ENCODE data around the gene ATE1.

Gene ATE1

GRCh38 chr10:121886181-121886580, 41.6 kb downstream of the ATE1 start:
- TF ChIP-seq YY1 (IDR thresholded peaks at IDR 0.05; ENCODE audit: low read depth) (no peak), ZBTB7A (IDR thresholded peaks at IDR 0.05; ENCODE audit: low read depth) (no peak), TCF12 (IDR thresholded peaks at IDR 0.05; ENCODE audit: low read depth) (no peak), FOXM1 (IDR thresholded peaks at IDR 0.05; ENCODE audit: borderline replicate concordance, low read depth) (no peak), REST (IDR thresholded peaks at IDR 0.05; ENCODE audit: low read depth) (no peak), NFIC (IDR thresholded peaks at IDR 0.05) (no peak), CREB1 (IDR thresholded peaks at IDR 0.05; ENCODE audit: low read depth) (no peak)

DNA sequence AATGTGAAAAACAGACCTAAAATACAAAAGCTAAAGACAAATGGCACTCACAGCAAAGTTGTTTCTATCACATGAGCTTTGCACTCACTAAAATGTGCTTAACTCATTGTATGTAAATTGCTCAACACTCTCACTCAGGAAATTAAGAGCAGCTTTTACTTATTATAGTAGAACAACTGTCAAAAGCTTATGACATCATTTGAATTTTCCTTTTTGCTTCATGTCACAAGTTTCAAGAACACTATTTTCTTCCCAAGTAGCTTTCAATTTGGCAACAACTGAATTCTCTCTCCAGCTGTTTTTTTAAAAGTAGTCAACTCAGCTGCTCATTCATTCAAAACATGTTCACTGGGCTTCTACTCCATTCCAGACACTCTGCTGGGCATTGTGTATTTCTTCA, 46.9 kb downstream of the ATE1 start:
- no peak for TF ChIP-seq TEAD4 (IDR thresholded peaks at IDR 0.05)
- TF ChIP-seq, protein P1, sequence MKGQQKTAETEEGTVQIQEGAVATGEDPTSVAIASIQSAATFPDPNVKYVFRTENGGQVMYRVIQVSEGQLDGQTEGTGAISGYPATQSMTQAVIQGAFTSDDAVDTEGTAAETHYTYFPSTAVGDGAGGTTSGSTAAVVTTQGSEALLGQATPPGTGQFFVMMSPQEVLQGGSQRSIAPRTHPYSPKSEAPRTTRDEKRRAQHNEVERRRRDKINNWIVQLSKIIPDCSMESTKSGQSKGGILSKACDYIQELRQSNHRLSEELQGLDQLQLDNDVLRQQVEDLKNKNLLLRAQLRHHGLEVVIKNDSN (IDR thresholded peaks at IDR 0.05), result no peak
- no peak for TF ChIP-seq REST (IDR thresholded peaks at IDR 0.05; ENCODE audit: low read depth)
- TF ChIP-seq FOXM1 (IDR thresholded peaks at IDR 0.05; ENCODE audit: borderline replicate concordance, low read depth), result no peak
- no peak for TF ChIP-seq TCF12 (IDR thresholded peaks at IDR 0.05; ENCODE audit: low read depth)
- TF ChIP-seq EGR1 (IDR thresholded peaks at IDR 0.05), result no peak
- TF ChIP-seq TAF1 (IDR thresholded peaks at IDR 0.05; ENCODE audit: low read depth), result no peak
- no peak for TF ChIP-seq YY1 (IDR thresholded peaks at IDR 0.05; ENCODE audit: low read depth)
- no peak for TF ChIP-seq ZBTB7A (IDR thresholded peaks at IDR 0.05; ENCODE audit: low read depth)
- TF ChIP-seq NFIC (IDR thresholded peaks at IDR 0.05), result no peak
- no peak for TF ChIP-seq RAD21 (IDR thresholded peaks at IDR 0.05; ENCODE audit: low read depth)
- TF ChIP-seq CREB1 (IDR thresholded peaks at IDR 0.05; ENCODE audit: low read depth), result no peak
- TF ChIP-seq EP300 (IDR thresholded peaks at IDR 0.05; ENCODE audit: borderline replicate concordance), result no peak
- no peak for TF ChIP-seq CEBPB (IDR thresholded peaks at IDR 0.05)
- TF ChIP-seq, protein P2, sequence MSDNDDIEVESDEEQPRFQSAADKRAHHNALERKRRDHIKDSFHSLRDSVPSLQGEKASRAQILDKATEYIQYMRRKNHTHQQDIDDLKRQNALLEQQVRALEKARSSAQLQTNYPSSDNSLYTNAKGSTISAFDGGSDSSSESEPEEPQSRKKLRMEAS (IDR thresholded peaks at IDR 0.05), result no peak

- TF ChIP-seq, protein P2 (IDR thresholded peaks at IDR 0.05), result no peak
- no peak for TF ChIP-seq YY1 (IDR thresholded peaks at IDR 0.05; ENCODE audit: low read depth)
- no peak for TF ChIP-seq ZBTB7A (IDR thresholded peaks at IDR 0.05; ENCODE audit: low read depth)
These were observed 48.4 kb downstream of the ATE1 start for GRCh38 chr10:121879476-121879875.

- TF ChIP-seq CEBPB (IDR thresholded peaks at IDR 0.05) (no peak), NFIC (IDR thresholded peaks at IDR 0.05) (no peak)
- TF ChIP-seq, protein P2 (IDR thresholded peaks at IDR 0.05), result no peak
These were observed 54.6 kb downstream of the ATE1 start for GRCh38 chr10:121873236-121873635.

GRCh38 chr10:121870413-121870812, 57.4 kb downstream of the ATE1 start:
- TF ChIP-seq TAF1 (IDR thresholded peaks at IDR 0.05; ENCODE audit: low read depth), result no peak
- no peak for TF ChIP-seq ZBTB7A (IDR thresholded peaks at IDR 0.05; ENCODE audit: low read depth)
- no peak for TF ChIP-seq EGR1 (IDR thresholded peaks at IDR 0.05)
- TF ChIP-seq EP300 (IDR thresholded peaks at IDR 0.05; ENCODE audit: borderline replicate concordance), result no peak
- TF ChIP-seq REST (IDR thresholded peaks at IDR 0.05; ENCODE audit: low read depth), result no peak
- TF ChIP-seq CREB1 (IDR thresholded peaks at IDR 0.05; ENCODE audit: low read depth), result no peak
- TF ChIP-seq, protein P1 (IDR thresholded peaks at IDR 0.05), result no peak
- no peak for TF ChIP-seq FOXM1 (IDR thresholded peaks at IDR 0.05; ENCODE audit: borderline replicate concordance, low read depth)
- no peak for TF ChIP-seq CEBPB (IDR thresholded peaks at IDR 0.05)
- TF ChIP-seq RAD21 (IDR thresholded peaks at IDR 0.05; ENCODE audit: low read depth), result no peak

All from Ishikawa (cell line).